ENCODE results near the gene ADGRG1.

The ADGRG1 gene

DNA sequence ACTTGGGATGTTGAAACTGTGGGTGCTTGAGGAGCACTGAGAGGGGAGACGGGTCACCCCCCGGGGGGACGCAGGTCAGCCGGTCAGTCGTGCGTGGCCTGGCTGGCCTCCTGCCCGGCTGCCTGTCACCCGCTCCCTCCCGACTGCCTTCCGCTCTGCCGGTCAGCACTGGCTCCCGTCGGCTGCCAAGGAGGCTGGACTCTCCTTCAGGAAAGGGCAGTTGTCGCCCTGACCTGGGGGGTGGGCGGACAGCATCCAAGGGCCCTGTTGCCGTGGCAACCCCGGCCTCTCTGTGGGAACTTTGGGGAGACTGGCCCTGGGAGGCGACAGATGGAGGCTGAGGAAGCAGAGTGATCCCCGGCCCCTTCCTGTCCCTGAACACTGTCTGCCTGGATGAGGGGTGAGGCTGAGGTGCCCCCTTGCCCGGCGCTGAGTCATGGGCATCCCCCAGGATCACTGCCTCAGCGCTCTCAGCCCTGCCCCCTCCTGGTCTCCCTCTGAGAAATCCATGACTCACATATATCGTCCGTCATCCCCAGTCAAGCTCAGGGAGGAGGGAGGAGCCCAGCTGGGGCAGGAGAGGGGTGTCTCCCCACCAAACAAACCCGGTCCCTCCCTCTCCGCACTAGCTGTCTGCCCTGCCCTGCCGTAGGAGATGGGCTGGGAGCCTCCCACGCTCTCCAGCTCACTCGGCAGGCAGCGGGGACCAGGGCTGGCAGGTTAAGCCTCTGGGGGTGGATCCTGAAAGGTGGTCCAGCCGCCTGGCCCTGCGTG lies at the start of gene ADGRG1:
Gene ADGRG1 (plus strand): TSS at position 623 of the 774 bp plus-strand sequence. CDS start 21,658 bp downstream, outside the sequence.
- Histone ChIP-seq H3K4me1 (ENCODE audit: insufficient read depth, low read length) (no peaks in the 10 kb centered on the region), H3K4me3 (ENCODE audit: low read depth in 1 of 2, low read length in 2 of 2) (no peak within 1 kb of the TSS), H3K27ac (ENCODE audit: low read length) (no peak within 1 kb of the TSS), H3K9ac (ENCODE audit: low read depth, low read length) (no peak within 1 kb of the TSS), H4K20me1 (ENCODE audit: insufficient read depth, low read length) (no peaks in the 10 kb centered on the region; the same call in 1 of the 2 replicates), H3K36me3 (ENCODE audit: insufficient read depth, low read length) (no peaks in the 10 kb centered on the region), H3K9me3 (ENCODE audit: insufficient read depth, low read length, severe bottlenecking) (no peaks in the 10 kb centered on the region), H3K4me2 (ENCODE audit: insufficient read depth, low read length) (no peak within 1 kb of the TSS), H3K79me2 (ENCODE audit: insufficient read depth, low read length) (no peaks in the 10 kb centered on the region), H2AFZ (ENCODE audit: low read depth, low read length) (no peak within 1 kb of the TSS), H3K27me3 (ENCODE audit: insufficient read depth, low read length, poor library complexity) (no peaks in the 10 kb centered on the region)
- DNase-seq (no peak), ATAC-seq (ENCODE audit: insufficient read depth, low read depth) (peak; percentile 52; the same call in 2 of the 3 replicates)
- TF ChIP-seq, protein P1, sequence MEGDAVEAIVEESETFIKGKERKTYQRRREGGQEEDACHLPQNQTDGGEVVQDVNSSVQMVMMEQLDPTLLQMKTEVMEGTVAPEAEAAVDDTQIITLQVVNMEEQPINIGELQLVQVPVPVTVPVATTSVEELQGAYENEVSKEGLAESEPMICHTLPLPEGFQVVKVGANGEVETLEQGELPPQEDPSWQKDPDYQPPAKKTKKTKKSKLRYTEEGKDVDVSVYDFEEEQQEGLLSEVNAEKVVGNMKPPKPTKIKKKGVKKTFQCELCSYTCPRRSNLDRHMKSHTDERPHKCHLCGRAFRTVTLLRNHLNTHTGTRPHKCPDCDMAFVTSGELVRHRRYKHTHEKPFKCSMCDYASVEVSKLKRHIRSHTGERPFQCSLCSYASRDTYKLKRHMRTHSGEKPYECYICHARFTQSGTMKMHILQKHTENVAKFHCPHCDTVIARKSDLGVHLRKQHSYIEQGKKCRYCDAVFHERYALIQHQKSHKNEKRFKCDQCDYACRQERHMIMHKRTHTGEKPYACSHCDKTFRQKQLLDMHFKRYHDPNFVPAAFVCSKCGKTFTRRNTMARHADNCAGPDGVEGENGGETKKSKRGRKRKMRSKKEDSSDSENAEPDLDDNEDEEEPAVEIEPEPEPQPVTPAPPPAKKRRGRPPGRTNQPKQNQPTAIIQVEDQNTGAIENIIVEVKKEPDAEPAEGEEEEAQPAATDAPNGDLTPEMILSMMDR (IDR thresholded peaks at IDR 0.05; ENCODE audit: borderline replicate concordance, extremely low read depth, low read length, poor library complexity, severe bottlenecking) = no peak
- TF ChIP-seq EZH2 (IDR thresholded peaks at IDR 0.05; ENCODE audit: borderline replicate concordance, low read depth, low read length, severe bottlenecking) = no peak

DNA sequence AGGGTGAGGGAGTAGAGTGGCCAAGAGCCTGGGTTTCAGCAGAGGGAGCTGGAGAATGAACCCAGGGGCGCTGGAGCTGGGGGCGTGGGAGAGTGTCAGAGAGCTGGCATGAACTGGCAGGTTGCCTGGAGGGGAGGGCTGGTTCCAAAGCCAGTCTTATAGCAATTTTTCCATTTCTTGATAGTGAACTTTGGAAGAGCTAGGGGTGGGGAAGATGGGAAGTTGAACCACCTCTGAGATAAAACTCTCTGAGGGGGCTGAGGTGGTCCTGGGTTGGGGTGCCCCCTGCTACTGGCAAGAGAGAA lies 49.1 kb upstream of the ADGRG1 start:
- Histone ChIP-seq H3K27ac (ENCODE audit: low read length) (no peak overlapping the region), H2AFZ (ENCODE audit: low read depth, low read length) (no peak overlapping the region), H3K4me2 (ENCODE audit: insufficient read depth, low read length) (no peak overlapping the region), H4K20me1 (ENCODE audit: insufficient read depth, low read length) (no peaks in the 10 kb centered on the region), H3K4me3 (ENCODE audit: low read depth in 1 of 2, low read length in 2 of 2) (no peak overlapping the region), H3K4me1 (ENCODE audit: insufficient read depth, low read length) (peaks cover 36% of the 10 kb centered on the region), H3K9ac (ENCODE audit: low read depth, low read length) (no peak overlapping the region), H3K79me2 (ENCODE audit: insufficient read depth, low read length) (no peaks in the 10 kb centered on the region), H3K36me3 (ENCODE audit: insufficient read depth, low read length) (no peaks in the 10 kb centered on the region), H3K9me3 (ENCODE audit: insufficient read depth, low read length, severe bottlenecking) (no peaks in the 10 kb centered on the region), H3K27me3 (ENCODE audit: insufficient read depth, low read length, poor library complexity) (no peaks in the 10 kb centered on the region)
- ATAC-seq (ENCODE audit: insufficient read depth, low read depth) = no peak
- peak; percentile 12 for DNase-seq
- TF ChIP-seq EZH2 (IDR thresholded peaks at IDR 0.05; ENCODE audit: borderline replicate concordance, low read depth, low read length, severe bottlenecking) = no peak
- TF ChIP-seq, protein P1 (IDR thresholded peaks at IDR 0.05; ENCODE audit: borderline replicate concordance, extremely low read depth, low read length, poor library complexity, severe bottlenecking) = no peak

- Histone ChIP-seq H3K4me2 (ENCODE audit: insufficient read depth, low read length) (no peak overlapping the region), H3K36me3 (ENCODE audit: insufficient read depth, low read length) (no peaks in the 10 kb centered on the region), H3K4me1 (ENCODE audit: insufficient read depth, low read length) (no peaks in the 10 kb centered on the region), H3K27me3 (ENCODE audit: insufficient read depth, low read length, poor library complexity) (no peaks in the 10 kb centered on the region), H3K27ac (ENCODE audit: low read length) (no peak overlapping the region), H3K4me3 (ENCODE audit: low read depth in 1 of 2, low read length in 2 of 2) (no peak overlapping the region), H4K20me1 (ENCODE audit: insufficient read depth, low read length) (no peaks in the 10 kb centered on the region), H2AFZ (ENCODE audit: low read depth, low read length) (no peak overlapping the region), H3K79me2 (ENCODE audit: insufficient read depth, low read length) (no peaks in the 10 kb centered on the region), H3K9me3 (ENCODE audit: insufficient read depth, low read length, severe bottlenecking) (no peaks in the 10 kb centered on the region), H3K9ac (ENCODE audit: low read depth, low read length) (no peak overlapping the region)
- no peak for TF ChIP-seq EZH2 (IDR thresholded peaks at IDR 0.05; ENCODE audit: borderline replicate concordance, low read depth, low read length, severe bottlenecking)
- TF ChIP-seq, protein P1 (IDR thresholded peaks at IDR 0.05; ENCODE audit: borderline replicate concordance, extremely low read depth, low read length, poor library complexity, severe bottlenecking) = no peak
- ATAC-seq (ENCODE audit: insufficient read depth, low read depth) (no peak), DNase-seq (no peak)
Observed at GRCh38 chr16:57585051-57585687, 43.3 kb upstream of the ADGRG1 start.

All from DND-41 (cell line).